ENCODE results near the gene XRCC3.

XRCC3 gene

DNA sequence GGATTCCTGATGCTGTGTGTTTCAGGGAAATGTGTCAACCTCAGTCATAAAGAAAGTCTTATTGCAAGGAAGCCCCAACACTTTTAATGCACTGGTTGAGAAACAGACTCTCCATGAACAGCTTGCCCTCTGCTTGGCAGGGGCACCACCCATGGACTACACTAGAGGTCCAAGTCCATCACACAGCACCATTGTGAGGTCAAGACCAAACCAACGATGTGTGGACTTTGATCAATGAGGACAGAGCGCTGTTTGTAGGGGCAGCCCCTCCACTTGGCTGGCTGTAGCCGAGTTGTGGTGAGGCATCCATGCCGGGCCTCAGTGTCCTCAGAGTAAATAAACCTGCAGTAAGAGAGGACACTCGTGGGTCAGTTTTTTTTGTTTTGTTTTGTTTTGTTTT is 30.2 kb upstream of the XRCC3 start:
- DNase-seq (ENCODE audit: extremely low spot score): no peak

DNA sequence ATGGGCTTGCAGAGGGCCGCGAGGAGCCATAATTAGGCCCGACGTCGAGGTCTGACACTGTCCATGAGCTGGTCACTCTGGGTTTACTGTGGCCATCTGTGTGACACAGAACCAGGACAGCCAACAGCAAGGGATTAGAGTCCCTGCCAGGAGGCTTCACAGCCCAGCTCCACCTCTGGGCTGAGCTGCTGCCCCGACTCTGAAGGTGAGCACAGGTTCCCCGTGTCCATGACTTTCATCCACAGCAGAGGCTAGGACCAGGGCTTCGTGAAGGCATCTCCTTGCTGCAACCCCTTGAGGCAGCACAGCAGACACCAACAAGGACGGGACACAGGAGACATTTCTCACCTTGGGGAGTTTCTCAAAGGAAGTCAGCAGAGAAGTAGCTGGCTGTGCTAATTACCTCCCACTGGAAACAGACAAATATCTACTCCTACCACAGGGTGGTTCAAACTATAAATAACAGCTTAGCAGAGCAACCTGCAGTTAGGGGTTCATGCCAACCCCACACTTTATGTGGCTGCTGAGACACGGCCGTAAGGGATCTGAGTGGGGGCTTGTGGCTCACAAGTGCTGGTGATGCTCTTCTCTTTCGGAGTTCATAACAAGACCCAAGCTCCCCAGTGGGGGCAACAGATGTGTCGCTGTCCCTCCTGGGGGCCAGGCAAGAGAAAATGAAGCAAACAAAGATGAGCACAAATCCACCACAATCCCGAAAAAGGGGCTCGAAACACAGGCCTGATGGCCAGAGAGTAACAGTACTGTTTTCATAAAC is 29.6 kb upstream of the XRCC3 start:
- DNase-seq (ENCODE audit: extremely low spot score): no peak
- ChIA-PET CTCF (no interaction called here), POLR2A (no interaction called here)
- TF ChIP-seq ARNT (IDR thresholded peaks at IDR 0.05): no peak
- no peak for TF ChIP-seq CTBP1 (IDR thresholded peaks at IDR 0.05; ENCODE audit: borderline replicate concordance)
- no peak for TF ChIP-seq SUZ12 (IDR thresholded peaks at IDR 0.05)
- no peak for TF ChIP-seq HDGF (IDR thresholded peaks at IDR 0.05; ENCODE audit: borderline replicate concordance)
- no peak for TF ChIP-seq FOXA1 (IDR thresholded peaks at IDR 0.05)
- no peak for TF ChIP-seq ELF4 (IDR thresholded peaks at IDR 0.05)
- TF ChIP-seq FOXK2 (IDR thresholded peaks at IDR 0.05): no peak
- no peak for TF ChIP-seq L3MBTL2 (conservative IDR thresholded peaks at IDR 0.05)
- no peak for TF ChIP-seq ZNF384 (IDR thresholded peaks at IDR 0.05)
- TF ChIP-seq PKNOX1 (IDR thresholded peaks at IDR 0.05): no peak
- no peak for TF ChIP-seq BHLHE40 (IDR thresholded peaks at IDR 0.05; ENCODE audit: borderline replicate concordance)
- TF ChIP-seq NFRKB (IDR thresholded peaks at IDR 0.05): no peak
- no peak for TF ChIP-seq FOXM1 (IDR thresholded peaks at IDR 0.05; ENCODE audit: borderline replicate concordance)
- TF ChIP-seq TARDBP (IDR thresholded peaks at IDR 0.05): no peak
- TF ChIP-seq SP1 (IDR thresholded peaks at IDR 0.05): no peak
- no peak for TF ChIP-seq LEF1 (IDR thresholded peaks at IDR 0.05; ENCODE audit: borderline replicate concordance)

More for the DNA sequence above, 30.2 kb upstream of the XRCC3 start:
- no peak for TF ChIP-seq LEF1 (IDR thresholded peaks at IDR 0.05; ENCODE audit: borderline replicate concordance)
- TF ChIP-seq ELF4 (IDR thresholded peaks at IDR 0.05): no peak
- no peak for TF ChIP-seq CTBP1 (IDR thresholded peaks at IDR 0.05; ENCODE audit: borderline replicate concordance)
- no peak for TF ChIP-seq HDGF (IDR thresholded peaks at IDR 0.05; ENCODE audit: borderline replicate concordance)
- TF ChIP-seq ZNF384 (IDR thresholded peaks at IDR 0.05): no peak
- TF ChIP-seq FOXA1 (IDR thresholded peaks at IDR 0.05): no peak
- no peak for TF ChIP-seq FOXK2 (IDR thresholded peaks at IDR 0.05)
- no peak for TF ChIP-seq FOXM1 (IDR thresholded peaks at IDR 0.05; ENCODE audit: borderline replicate concordance)
- TF ChIP-seq TARDBP (IDR thresholded peaks at IDR 0.05): no peak
- no peak for TF ChIP-seq BHLHE40 (IDR thresholded peaks at IDR 0.05; ENCODE audit: borderline replicate concordance)
- TF ChIP-seq NFRKB (IDR thresholded peaks at IDR 0.05): no peak
- TF ChIP-seq ARNT (IDR thresholded peaks at IDR 0.05): no peak
- no peak for TF ChIP-seq SP1 (IDR thresholded peaks at IDR 0.05)
- no peak for TF ChIP-seq PKNOX1 (IDR thresholded peaks at IDR 0.05)
- POLR2A ChIA-PET: no interaction called here
- CTCF ChIA-PET: no interaction called here

DNA sequence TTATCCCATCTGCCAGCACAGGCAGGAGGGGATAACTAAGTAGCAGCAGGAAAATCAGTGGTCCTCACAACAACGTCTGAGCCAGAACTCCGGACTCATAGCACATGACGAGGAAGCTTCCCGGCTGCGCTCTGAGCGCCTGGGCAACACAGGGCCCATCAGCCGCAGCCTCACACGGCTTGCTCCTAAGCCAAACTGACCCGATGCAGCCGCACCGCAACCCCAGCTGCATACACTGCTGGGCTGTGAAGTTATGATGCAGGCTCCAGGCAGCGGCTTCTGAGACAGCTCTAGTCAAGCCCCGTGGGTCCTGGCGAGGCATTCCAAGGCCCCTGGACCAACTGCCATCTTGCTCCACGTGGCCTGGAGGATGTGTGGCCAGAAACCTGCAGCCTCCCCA is 28.4 kb upstream of the XRCC3 start:
- CTCF ChIA-PET: no interaction called here
- POLR2A ChIA-PET: no interaction called here
- DNase-seq (ENCODE audit: extremely low spot score): no peak
- TF ChIP-seq ZNF384 (IDR thresholded peaks at IDR 0.05): no peak
- no peak for TF ChIP-seq SUZ12 (IDR thresholded peaks at IDR 0.05)
- TF ChIP-seq PKNOX1 (IDR thresholded peaks at IDR 0.05): no peak
- no peak for TF ChIP-seq FOXA1 (IDR thresholded peaks at IDR 0.05)
- TF ChIP-seq L3MBTL2 (conservative IDR thresholded peaks at IDR 0.05): no peak
- TF ChIP-seq NFRKB (IDR thresholded peaks at IDR 0.05): no peak
- no peak for TF ChIP-seq TARDBP (IDR thresholded peaks at IDR 0.05)
- TF ChIP-seq SP1 (IDR thresholded peaks at IDR 0.05): no peak
- TF ChIP-seq ARNT (IDR thresholded peaks at IDR 0.05): no peak
- no peak for TF ChIP-seq CTBP1 (IDR thresholded peaks at IDR 0.05; ENCODE audit: borderline replicate concordance)
- no peak for TF ChIP-seq BHLHE40 (IDR thresholded peaks at IDR 0.05; ENCODE audit: borderline replicate concordance)
- no peak for TF ChIP-seq FOXM1 (IDR thresholded peaks at IDR 0.05; ENCODE audit: borderline replicate concordance)
- TF ChIP-seq FOXK2 (IDR thresholded peaks at IDR 0.05): no peak
- TF ChIP-seq HDGF (IDR thresholded peaks at IDR 0.05; ENCODE audit: borderline replicate concordance): no peak
- TF ChIP-seq ELF4 (IDR thresholded peaks at IDR 0.05): no peak
- no peak for TF ChIP-seq LEF1 (IDR thresholded peaks at IDR 0.05; ENCODE audit: borderline replicate concordance)

DNA sequence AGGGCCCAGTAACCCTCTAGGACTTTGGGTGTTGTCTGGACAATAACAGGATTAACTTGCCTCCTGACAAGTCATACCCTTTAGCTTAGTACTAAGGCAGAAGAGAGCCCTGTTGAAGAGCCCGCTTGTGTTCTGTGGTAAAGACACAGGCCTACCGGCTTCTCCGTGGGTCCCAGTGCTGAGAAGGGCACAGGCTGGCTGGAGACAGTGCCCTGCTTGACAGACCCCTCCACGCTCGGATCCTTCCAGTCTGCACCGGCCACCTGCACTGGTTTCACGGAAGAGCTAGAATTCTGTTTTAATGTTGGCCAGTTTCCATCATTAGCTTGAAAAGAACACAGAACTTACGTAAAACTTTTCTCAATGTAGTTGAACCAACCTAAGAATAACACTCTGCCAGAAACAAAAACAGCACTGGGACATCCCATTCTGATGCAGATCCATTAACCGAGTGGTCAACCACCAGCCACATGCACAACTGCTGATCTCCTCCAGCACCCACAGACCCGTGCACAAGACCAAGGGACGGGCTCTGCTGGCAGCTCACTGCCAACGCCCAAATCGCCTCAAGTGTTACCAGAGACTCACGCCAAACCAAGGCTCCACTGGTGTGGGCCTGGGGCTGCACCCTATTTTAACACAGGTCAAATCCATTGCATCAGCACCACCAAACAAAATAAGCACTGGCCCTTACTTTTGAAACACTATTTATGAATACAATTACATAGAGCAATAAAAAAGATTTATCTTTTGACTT is 27.4 kb upstream of the XRCC3 start:
- no peak for DNase-seq (ENCODE audit: extremely low spot score)
- ChIA-PET POLR2A (no interaction called here), CTCF (no interaction called here)
- TF ChIP-seq ZNF384 (IDR thresholded peaks at IDR 0.05): no peak
- TF ChIP-seq SP1 (IDR thresholded peaks at IDR 0.05): no peak
- no peak for TF ChIP-seq ELF4 (IDR thresholded peaks at IDR 0.05)
- no peak for TF ChIP-seq CTBP1 (IDR thresholded peaks at IDR 0.05; ENCODE audit: borderline replicate concordance)
- no peak for TF ChIP-seq NFRKB (IDR thresholded peaks at IDR 0.05)
- no peak for TF ChIP-seq FOXK2 (IDR thresholded peaks at IDR 0.05)
- no peak for TF ChIP-seq FOXA1 (IDR thresholded peaks at IDR 0.05)
- no peak for TF ChIP-seq LEF1 (IDR thresholded peaks at IDR 0.05; ENCODE audit: borderline replicate concordance)
- TF ChIP-seq ARNT (IDR thresholded peaks at IDR 0.05): no peak
- no peak for TF ChIP-seq SUZ12 (IDR thresholded peaks at IDR 0.05)
- no peak for TF ChIP-seq TARDBP (IDR thresholded peaks at IDR 0.05)
- TF ChIP-seq HDGF (IDR thresholded peaks at IDR 0.05; ENCODE audit: borderline replicate concordance): no peak
- no peak for TF ChIP-seq L3MBTL2 (conservative IDR thresholded peaks at IDR 0.05)
- TF ChIP-seq FOXM1 (IDR thresholded peaks at IDR 0.05; ENCODE audit: borderline replicate concordance): no peak
- TF ChIP-seq BHLHE40 (IDR thresholded peaks at IDR 0.05; ENCODE audit: borderline replicate concordance): no peak
- no peak for TF ChIP-seq PKNOX1 (IDR thresholded peaks at IDR 0.05)
